HG03196 (cell line): ENCODE results near the gene ENOX1.
A peak's percentile ranks its signal among the peaks of the same experiment; 100 is the strongest.

Experiments
- ATAC-seq: cut with Tn5 transposase; IDR thresholded peaks from one replicate; pipeline ENCODE4 v1.9.1; 2021; ENCODE audit not compliant: unreplicated experiment

Gene ENOX1

GRCh38 chr13:43676320-43676719 is 110.5 kb downstream of the ENOX1 start:
- peak; percentile 93 for ATAC-seq

GRCh38 chr13:43675577-43675976 is 111.2 kb downstream of the ENOX1 start:
- no peak for ATAC-seq

- ATAC-seq, result no peak
Measured at GRCh38 chr13:43669964-43670363, 116.8 kb downstream of the ENOX1 start.

- no peak for ATAC-seq
Measured at GRCh38 chr13:43669101-43669500, 117.7 kb downstream of the ENOX1 start.

- ATAC-seq, result no peak
Measured at GRCh38 chr13:43666403-43666802, 120.4 kb downstream of the ENOX1 start.

GRCh38 chr13:43665388-43665787 is 121.4 kb downstream of the ENOX1 start:
- no peak for ATAC-seq

- no peak for ATAC-seq
Measured at GRCh38 chr13:43664700-43665191, 122.0 kb downstream of the ENOX1 start.

- no peak for ATAC-seq
Measured at GRCh38 chr13:43663474-43664090, 123.2 kb downstream of the ENOX1 start.

GRCh38 chr13:43662976-43663375 is 123.8 kb downstream of the ENOX1 start:
- ATAC-seq, result no peak

- ATAC-seq, result no peak
Measured at GRCh38 chr13:43661161-43661830, 125.5 kb downstream of the ENOX1 start.

GRCh38 chr13:43657485-43657884 is 129.3 kb downstream of the ENOX1 start:
- ATAC-seq, result no peak

- ATAC-seq, result no peak
Measured at GRCh38 chr13:43653980-43654379, 132.8 kb downstream of the ENOX1 start.

GRCh38 chr13:43653395-43653794 is 133.4 kb downstream of the ENOX1 start:
- ATAC-seq, result no peak

GRCh38 chr13:43652760-43653159 is 134.0 kb downstream of the ENOX1 start:
- ATAC-seq, result no peak

- no peak for ATAC-seq
Measured at GRCh38 chr13:43650882-43651281, 135.9 kb downstream of the ENOX1 start.

GRCh38 chr13:43648733-43649132 is 138.0 kb downstream of the ENOX1 start:
- no peak for ATAC-seq

- ATAC-seq, result no peak
Measured at GRCh38 chr13:43647471-43647870, 139.3 kb downstream of the ENOX1 start.

- ATAC-seq, result no peak
Measured at GRCh38 chr13:43640476-43640875, 146.3 kb downstream of the ENOX1 start.

GRCh38 chr13:43631106-43631505 is 155.7 kb downstream of the ENOX1 start:
- no peak for ATAC-seq

GRCh38 chr13:43629691-43630480 is 156.9 kb downstream of the ENOX1 start:
- no peak for ATAC-seq

GRCh38 chr13:43626994-43627393 is 159.8 kb downstream of the ENOX1 start:
- no peak for ATAC-seq

- ATAC-seq, result no peak
Measured at GRCh38 chr13:43614063-43614462, 172.7 kb downstream of the ENOX1 start.
